ENCODE data around the gene SERTAD2. TPM values are rescaled to one million over a fixed set of nuclear protein-coding genes. Genes with fewer than 3 reads are reported as not detected.

Gene SERTAD2
- total RNA-seq, 6 experiments from 2014 or later, result 3.7 to 14.4 (median 8.4) TPM

DNA sequence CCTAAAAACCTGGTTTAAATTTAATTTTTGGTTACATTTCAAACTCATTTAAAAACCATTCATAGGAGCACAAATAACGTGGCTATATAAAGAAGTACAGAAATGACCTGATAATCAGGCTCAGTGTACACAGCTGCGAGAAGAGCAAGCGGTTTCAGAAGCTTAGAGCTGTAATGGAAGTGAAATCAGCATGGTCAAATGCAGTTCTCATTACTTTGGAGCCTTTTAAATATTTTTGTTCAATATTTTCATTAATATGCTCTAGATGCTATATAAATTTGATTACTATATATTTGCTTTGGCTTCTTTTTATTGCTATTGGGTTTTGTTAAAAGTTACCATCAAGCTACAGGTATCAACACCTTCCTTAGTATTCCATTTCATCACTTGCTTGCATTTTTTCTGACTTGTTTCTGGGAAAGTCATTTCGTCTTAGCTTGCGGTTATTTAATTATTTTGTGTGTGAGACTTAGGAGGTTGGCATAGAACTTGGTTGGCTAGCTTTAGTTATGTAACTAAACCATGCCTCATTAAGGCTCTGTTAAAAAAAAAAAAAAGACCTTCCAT is 70.9 kb downstream of the SERTAD2 start:
- intact Hi-C loops (cut with DNase I), result no loop called here
- TF ChIP-seq, protein P1, sequence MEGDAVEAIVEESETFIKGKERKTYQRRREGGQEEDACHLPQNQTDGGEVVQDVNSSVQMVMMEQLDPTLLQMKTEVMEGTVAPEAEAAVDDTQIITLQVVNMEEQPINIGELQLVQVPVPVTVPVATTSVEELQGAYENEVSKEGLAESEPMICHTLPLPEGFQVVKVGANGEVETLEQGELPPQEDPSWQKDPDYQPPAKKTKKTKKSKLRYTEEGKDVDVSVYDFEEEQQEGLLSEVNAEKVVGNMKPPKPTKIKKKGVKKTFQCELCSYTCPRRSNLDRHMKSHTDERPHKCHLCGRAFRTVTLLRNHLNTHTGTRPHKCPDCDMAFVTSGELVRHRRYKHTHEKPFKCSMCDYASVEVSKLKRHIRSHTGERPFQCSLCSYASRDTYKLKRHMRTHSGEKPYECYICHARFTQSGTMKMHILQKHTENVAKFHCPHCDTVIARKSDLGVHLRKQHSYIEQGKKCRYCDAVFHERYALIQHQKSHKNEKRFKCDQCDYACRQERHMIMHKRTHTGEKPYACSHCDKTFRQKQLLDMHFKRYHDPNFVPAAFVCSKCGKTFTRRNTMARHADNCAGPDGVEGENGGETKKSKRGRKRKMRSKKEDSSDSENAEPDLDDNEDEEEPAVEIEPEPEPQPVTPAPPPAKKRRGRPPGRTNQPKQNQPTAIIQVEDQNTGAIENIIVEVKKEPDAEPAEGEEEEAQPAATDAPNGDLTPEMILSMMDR (IDR thresholded peaks at IDR 0.05), result no peak
- no peak for TF ChIP-seq POLR2A (IDR thresholded peaks at IDR 0.05)
- Histone ChIP-seq H3K27ac (no peak overlapping the region), H3K36me3 (peaks cover 0 to 9% (median 2%) of the 10 kb centered on the region in 4 donors), H3K9me3 (no peaks in the 10 kb centered on the region), H3K4me1 (peaks cover 0 to 16% (median 7%) of the 10 kb centered on the region in 4 donors), H3K27me3 (no peaks in the 10 kb centered on the region), H3K4me3 (no peak overlapping the region)
- ATAC-seq (no peak), DNase-seq (no peak)
- 79% methylated on average over 5 of the region's 5 CpGs for WGBS (ENCODE audit: insufficient coverage, low coverage, low lambda C conversion rate, missing lambda C conversion rate)

DNA sequence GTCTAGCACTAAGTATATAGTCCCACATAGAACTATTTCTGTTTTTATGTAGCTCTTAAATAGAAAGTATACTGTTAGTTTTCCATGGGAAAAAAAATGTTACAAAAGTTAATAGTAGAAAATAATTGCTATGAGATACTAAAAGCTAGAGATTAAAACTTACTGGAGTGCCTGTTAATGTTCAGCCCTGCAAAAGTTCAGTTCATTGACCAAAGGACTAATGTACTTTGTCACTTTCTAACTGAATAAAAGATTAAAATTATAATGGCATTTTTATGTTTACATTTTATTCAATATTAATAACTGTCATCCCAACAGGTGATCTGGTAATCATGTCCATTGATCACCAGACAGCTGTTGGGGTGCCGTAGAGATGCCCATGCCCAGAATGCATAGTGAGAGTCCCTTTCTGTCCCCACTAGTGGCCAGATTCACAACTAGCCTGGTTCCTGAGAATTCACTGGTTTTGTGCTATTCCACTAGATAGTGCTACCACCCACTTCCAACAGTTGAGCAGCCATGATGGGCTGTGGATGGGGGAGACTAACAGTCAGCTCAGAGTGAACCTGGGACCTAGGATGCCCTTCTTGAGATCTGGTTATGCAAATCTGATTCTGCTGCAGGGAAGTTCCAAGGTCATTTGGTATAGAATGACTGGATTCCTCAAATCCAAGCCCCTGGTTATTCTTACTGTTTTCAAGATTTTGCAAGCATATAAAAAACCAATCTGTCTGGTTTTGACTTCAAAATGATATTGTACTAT is 71.8 kb downstream of the SERTAD2 start:
- DNase-seq, result no peak
- peak in 2 of 4 donors; percentile 30 to 34 for ATAC-seq
- no peaks in the 10 kb centered on the region for H3K27me3 ChIP-seq
- 86% methylated on average over 1 of the region's 1 CpG for WGBS (ENCODE audit: insufficient coverage, low coverage, low lambda C conversion rate, missing lambda C conversion rate)
- no peak for TF ChIP-seq POLR2A (IDR thresholded peaks at IDR 0.05)
- TF ChIP-seq, protein P1 (IDR thresholded peaks at IDR 0.05), result no peak
- peaks cover 0 to 15% (median 2%) of the 10 kb centered on the region in 4 donors for H3K36me3 ChIP-seq
- peaks cover 0 to 16% (median 7%) of the 10 kb centered on the region in 4 donors for H3K4me1 ChIP-seq
- H3K4me3 ChIP-seq, result no peak overlapping the region
- no peaks in the 10 kb centered on the region for H3K9me3 ChIP-seq
- H3K27ac ChIP-seq, result no peak overlapping the region
- intact Hi-C loops (cut with DNase I), result no loop called here

Other genes starting within 250 kb of the SERTAD2 start
- gene LGALSL, start 199.8 kb downstream of the SERTAD2 start, total RNA-seq, result 1 to 10 TPM; 3.2 to 8.1 (median 5.4) TPM
- gene AFTPH, start 129.6 kb downstream of the SERTAD2 start, total RNA-seq, result 10 to 100 TPM; 14.9 to 24.4 (median 19.8) TPM

All from right lobe of liver (tissue), 6 donors.